Fibroblast of lung (primary cell): Measurements from ENCODE around the gene USP17L26. TPM values are rescaled to one million over a fixed set of nuclear protein-coding genes. Genes with fewer than 3 reads are reported as not detected.
"Not testable (repeated sequence)": the region's sequence is repeated elsewhere in the genome, so short reads cannot be mapped to it uniquely, and the experiment has no call there.

ENCODE experiments used
- DNase-seq, 2 donors: peaks; one replicate each; pipeline versions ENCODE4 v3.0.0 to v3.0.0-alpha.2; 2010; ENCODE audit warnings: low read depth in 2 of 2
- H2AFZ ChIP-seq: 2 replicates; pipeline ENCODE4 v1.5.1; 2012; ENCODE audit warnings: low read length, control low read depth, inconsistent platforms
- H3K27ac ChIP-seq: 2 replicates; pipeline ENCODE4 v1.5.1; 2011; ENCODE audit warnings: low read length, control low read depth; ENCODE audit not compliant: insufficient read depth
- H3K27me3 ChIP-seq: 2 replicates; pipeline ENCODE4 v1.5.1; 2011; ENCODE audit warnings: mild to moderate bottlenecking, low read length; ENCODE audit not compliant: control insufficient read depth, insufficient read depth
- H3K36me3 ChIP-seq: 2 replicates; pipeline ENCODE4 v1.5.1; 2011; ENCODE audit warnings: low read length; ENCODE audit not compliant: control insufficient read depth, insufficient read depth
- H3K4me1 ChIP-seq: 2 replicates; pipeline ENCODE4 v1.5.1; 2011; ENCODE audit warnings: low read length; ENCODE audit not compliant: control insufficient read depth, insufficient read depth; ENCODE audit errors: extremely low read depth
- H3K4me2 ChIP-seq: 2 replicates; pipeline ENCODE4 v1.5.1; 2011; ENCODE audit warnings: low read length, control low read depth; ENCODE audit not compliant: insufficient read depth; ENCODE audit errors: extremely low read depth
- H3K4me3 ChIP-seq, 4 experiments: fragments of 200-600 bp in 1 of 4; sonication (generic) in 1 of 4; replicated peaks in 1 of 4; 2 replicates each; pipeline ENCODE4 v1.5.1; 2011 to 2016; ENCODE audit warnings: low read length in 4 of 4, low read depth in 3 of 4, mild to moderate bottlenecking in 3 of 4, control low read depth in 2 of 4, inconsistent platforms in 1 of 4, mixed read lengths in 1 of 4; ENCODE audit not compliant: insufficient read depth in 1 of 4; ENCODE audit errors: control extremely low read depth in 1 of 4
- H3K79me2 ChIP-seq: 2 replicates; pipeline ENCODE4 v1.5.1; 2012; ENCODE audit warnings: mild to moderate bottlenecking, low read length, inconsistent platforms; ENCODE audit not compliant: control insufficient read depth, insufficient read depth
- H3K9ac ChIP-seq: 2 replicates; pipeline ENCODE4 v1.5.1; 2011; ENCODE audit warnings: mild to moderate bottlenecking, low read length, control low read depth; ENCODE audit not compliant: insufficient read depth
- H3K9me3 ChIP-seq: 2 replicates; pipeline ENCODE4 v1.5.1; 2012; ENCODE audit warnings: low read depth, low read length; ENCODE audit not compliant: control insufficient read depth, insufficient read depth
- H4K20me1 ChIP-seq: 2 replicates; pipeline ENCODE4 v1.5.1; 2011; ENCODE audit warnings: low read length; ENCODE audit not compliant: control insufficient read depth, insufficient read depth; ENCODE audit errors: extremely low read depth
- CTCF ChIP-seq, 2 donors: IDR thresholded peaks in 1 of 2; conservative IDR thresholded peaks in 1 of 2; 1 replicate in 1 of 2; 2 replicates in 1 of 2; pipeline ENCODE4 v1.5.1; 2011 to 2012; ENCODE audit warnings: low read length in 2 of 2, control low read depth in 1 of 2, inconsistent platforms in 1 of 2, low read depth in 1 of 2, mild to moderate bottlenecking in 1 of 2
- polyA plus RNA-seq, 2 donors: library from polyadenylated mRNA; depleted of rRNA in 1 of 2; stranded (reverse) in 1 of 2; unstranded in 1 of 2; fragments of >200 nt; gene quantifications; 2 replicates each; pipeline ENCODE4 v1.2.1, GENCODE V29; 2011 to 2012; ENCODE audit warnings: missing spikeins in 1 of 2
- total RNA-seq: library from RNA; depleted of rRNA; stranded (reverse); fragments of >200 nt; gene quantifications from 2 replicates; pipeline ENCODE4 v1.2.1, GENCODE V29; 2014

Gene USP17L26
- total and polyA plus RNA-seq, 2 donors (not counting 1 experiment from before 2014, with no cell fraction given): not detected

- H3K36me3 ChIP-seq, H4K20me1 ChIP-seq, DNase-seq, H3K9me3 ChIP-seq, H3K9ac ChIP-seq, H2AFZ ChIP-seq, H3K79me2 ChIP-seq, H3K4me1 ChIP-seq, H3K4me3 ChIP-seq, H3K27me3 ChIP-seq, H3K4me2 ChIP-seq, H3K27ac ChIP-seq: not testable (repeated sequence)
Observed at GRCh38 chr4:9350866-9351265, 16.4 kb downstream of the USP17L26 start.

GRCh38 chr4:9353338-9353737 lies 18.9 kb downstream of the USP17L26 start, which contains the start of gene USP17L29:
TSS of gene USP17L29 (plus strand) at chr4:9353638. CDS start at chr4:9353638, 0 bp downstream.
- not testable (repeated sequence) for H3K9me3 ChIP-seq, H3K79me2 ChIP-seq, H3K27me3 ChIP-seq, H3K27ac ChIP-seq, H4K20me1 ChIP-seq, H3K4me3 ChIP-seq, H3K36me3 ChIP-seq, H2AFZ ChIP-seq, DNase-seq, H3K9ac ChIP-seq, H3K4me1 ChIP-seq, H3K4me2 ChIP-seq

GRCh38 chr4:9362829-9363228 lies 28.4 kb downstream of the USP17L26 start, which contains the start of gene USP17L30:
TSS of gene USP17L30 (plus strand) at chr4:9363129. CDS start at chr4:9363129, 0 bp downstream.
- not testable (repeated sequence) for H3K4me1 ChIP-seq, H3K9me3 ChIP-seq, H3K79me2 ChIP-seq, H2AFZ ChIP-seq, H3K27me3 ChIP-seq, H3K36me3 ChIP-seq, H3K4me2 ChIP-seq, H3K27ac ChIP-seq, DNase-seq, H4K20me1 ChIP-seq, H3K4me3 ChIP-seq, H3K9ac ChIP-seq

GRCh38 chr4:9379881-9380280 lies 45.4 kb downstream of the USP17L26 start:
- not testable (repeated sequence) for H3K9me3 ChIP-seq, H3K4me3 ChIP-seq, H3K9ac ChIP-seq, H2AFZ ChIP-seq, H3K27me3 ChIP-seq, H3K4me1 ChIP-seq, DNase-seq, H3K36me3 ChIP-seq, H4K20me1 ChIP-seq, H3K79me2 ChIP-seq, H3K4me2 ChIP-seq, H3K27ac ChIP-seq

GRCh38 chr4:9381012-9381534 lies 46.6 kb downstream of the USP17L26 start:
- DNase-seq: peak in 1 of 2 donors; percentile 17
- Histone ChIP-seq H3K9ac (peak overlapping the region; percentile 23), H3K4me3 (peak overlapping the region in 2 of 4 experiments; percentile 45 to 49)
- not testable (repeated sequence) for H3K4me2 ChIP-seq, H4K20me1 ChIP-seq, H3K9me3 ChIP-seq, H3K27me3 ChIP-seq, H3K36me3 ChIP-seq, H3K4me1 ChIP-seq, H2AFZ ChIP-seq, H3K79me2 ChIP-seq, H3K27ac ChIP-seq
- peak; percentile 17 to 35 for TF ChIP-seq CTCF (conservative IDR thresholded peaks at IDR 0.05 in 1 of 2, IDR thresholded peaks at IDR 0.05 in 1 of 2; ENCODE audit: low read depth in 1 of 2, low read length in 2 of 2)
